GM18499 (cell line): ENCODE data around the gene FLT1.

ENCODE experiments used
- ATAC-seq: cut with Tn5 transposase; IDR thresholded peaks from one replicate; pipeline ENCODE4 v1.9.1; 2021; ENCODE audit warnings: moderate number of reproducible peaks; ENCODE audit not compliant: insufficient read depth, unreplicated experiment

FLT1 gene, protein sequence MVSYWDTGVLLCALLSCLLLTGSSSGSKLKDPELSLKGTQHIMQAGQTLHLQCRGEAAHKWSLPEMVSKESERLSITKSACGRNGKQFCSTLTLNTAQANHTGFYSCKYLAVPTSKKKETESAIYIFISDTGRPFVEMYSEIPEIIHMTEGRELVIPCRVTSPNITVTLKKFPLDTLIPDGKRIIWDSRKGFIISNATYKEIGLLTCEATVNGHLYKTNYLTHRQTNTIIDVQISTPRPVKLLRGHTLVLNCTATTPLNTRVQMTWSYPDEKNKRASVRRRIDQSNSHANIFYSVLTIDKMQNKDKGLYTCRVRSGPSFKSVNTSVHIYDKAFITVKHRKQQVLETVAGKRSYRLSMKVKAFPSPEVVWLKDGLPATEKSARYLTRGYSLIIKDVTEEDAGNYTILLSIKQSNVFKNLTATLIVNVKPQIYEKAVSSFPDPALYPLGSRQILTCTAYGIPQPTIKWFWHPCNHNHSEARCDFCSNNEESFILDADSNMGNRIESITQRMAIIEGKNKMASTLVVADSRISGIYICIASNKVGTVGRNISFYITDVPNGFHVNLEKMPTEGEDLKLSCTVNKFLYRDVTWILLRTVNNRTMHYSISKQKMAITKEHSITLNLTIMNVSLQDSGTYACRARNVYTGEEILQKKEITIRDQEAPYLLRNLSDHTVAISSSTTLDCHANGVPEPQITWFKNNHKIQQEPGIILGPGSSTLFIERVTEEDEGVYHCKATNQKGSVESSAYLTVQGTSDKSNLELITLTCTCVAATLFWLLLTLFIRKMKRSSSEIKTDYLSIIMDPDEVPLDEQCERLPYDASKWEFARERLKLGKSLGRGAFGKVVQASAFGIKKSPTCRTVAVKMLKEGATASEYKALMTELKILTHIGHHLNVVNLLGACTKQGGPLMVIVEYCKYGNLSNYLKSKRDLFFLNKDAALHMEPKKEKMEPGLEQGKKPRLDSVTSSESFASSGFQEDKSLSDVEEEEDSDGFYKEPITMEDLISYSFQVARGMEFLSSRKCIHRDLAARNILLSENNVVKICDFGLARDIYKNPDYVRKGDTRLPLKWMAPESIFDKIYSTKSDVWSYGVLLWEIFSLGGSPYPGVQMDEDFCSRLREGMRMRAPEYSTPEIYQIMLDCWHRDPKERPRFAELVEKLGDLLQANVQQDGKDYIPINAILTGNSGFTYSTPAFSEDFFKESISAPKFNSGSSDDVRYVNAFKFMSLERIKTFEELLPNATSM (N-terminal part only)

DNA sequence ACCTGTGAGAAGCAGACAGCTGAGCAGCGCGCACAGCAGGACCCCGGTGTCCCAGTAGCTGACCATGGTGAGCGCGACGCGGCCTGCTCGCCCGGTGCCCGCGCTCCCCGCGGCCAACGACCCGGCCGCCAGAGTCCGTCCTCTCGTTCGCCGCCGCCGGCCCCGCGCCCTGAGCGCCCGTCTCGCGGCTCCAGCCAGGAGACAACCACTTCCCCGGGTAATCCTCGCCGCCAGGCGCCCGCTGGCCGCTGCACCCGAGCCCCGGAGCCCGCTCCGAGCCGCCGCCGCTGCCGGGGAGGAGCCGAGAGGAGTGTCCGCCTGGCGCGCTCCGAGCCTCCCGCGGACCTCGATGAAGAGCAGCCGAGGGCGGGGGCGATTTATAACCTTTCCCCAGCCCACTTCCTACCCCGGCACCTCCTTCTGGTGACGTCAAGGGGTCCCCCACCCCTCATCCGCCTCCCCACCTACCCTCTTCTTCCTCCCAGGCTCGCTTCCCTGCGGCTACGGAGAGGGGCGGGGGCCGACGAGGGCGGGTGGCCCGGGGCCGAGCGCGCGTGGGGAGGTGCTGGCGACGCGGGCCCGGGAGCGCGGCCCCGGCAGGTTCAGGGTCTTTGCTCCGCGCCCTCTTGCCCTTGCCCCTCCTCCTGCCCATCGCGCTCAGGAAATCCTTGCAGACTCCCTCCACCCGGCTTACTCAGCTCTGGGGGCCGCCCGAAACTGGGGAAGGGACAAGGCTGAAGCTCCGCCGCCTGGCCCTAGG lies at the start of gene FLT1:
Gene FLT1, minus strand, starts transcription at position 351 of the 760 bp plus-strand sequence. Its CDS starts 285 bp downstream, at position 66.
- ATAC-seq: no peak

DNA sequence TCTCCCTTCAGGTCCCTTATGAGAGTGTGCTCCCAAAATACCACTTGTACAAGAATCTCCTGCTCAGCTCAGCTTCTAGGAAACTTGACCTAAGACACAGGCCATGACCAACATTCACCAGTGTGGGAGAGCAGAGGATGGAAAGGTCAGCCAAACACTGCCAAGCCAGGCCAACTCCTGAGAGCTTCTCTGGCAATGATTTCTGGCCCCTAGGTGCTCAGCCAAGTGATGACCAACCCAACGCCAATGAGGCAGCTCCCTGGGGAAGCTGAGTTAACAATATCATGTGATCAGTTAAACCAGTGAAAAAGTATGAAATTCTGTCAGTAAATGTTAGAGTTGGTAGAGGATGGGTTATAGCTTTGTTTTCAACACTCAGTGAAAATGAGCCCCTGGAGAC lies 49.1 kb upstream of the FLT1 start:
- no peak for ATAC-seq

DNA sequence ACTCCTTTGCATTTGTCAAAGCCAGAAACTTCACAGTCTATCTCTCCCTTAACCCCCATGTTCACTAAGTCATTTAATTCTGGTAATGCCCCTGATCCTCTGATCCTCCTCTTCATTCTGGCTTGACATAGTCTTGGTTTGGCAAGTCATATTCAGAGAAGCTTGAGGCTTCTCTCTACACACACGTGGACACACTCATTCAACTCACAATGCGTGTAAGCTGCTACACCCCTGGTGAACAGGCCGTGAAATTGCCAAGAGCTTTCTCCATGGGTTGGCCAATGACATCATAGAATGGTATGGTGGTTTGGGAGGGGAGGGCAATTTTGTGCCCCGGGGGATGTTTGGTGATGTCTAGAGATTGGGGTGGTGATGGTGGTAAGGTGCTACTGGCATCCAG lies 47.9 kb upstream of the FLT1 start:
- no peak for ATAC-seq

DNA sequence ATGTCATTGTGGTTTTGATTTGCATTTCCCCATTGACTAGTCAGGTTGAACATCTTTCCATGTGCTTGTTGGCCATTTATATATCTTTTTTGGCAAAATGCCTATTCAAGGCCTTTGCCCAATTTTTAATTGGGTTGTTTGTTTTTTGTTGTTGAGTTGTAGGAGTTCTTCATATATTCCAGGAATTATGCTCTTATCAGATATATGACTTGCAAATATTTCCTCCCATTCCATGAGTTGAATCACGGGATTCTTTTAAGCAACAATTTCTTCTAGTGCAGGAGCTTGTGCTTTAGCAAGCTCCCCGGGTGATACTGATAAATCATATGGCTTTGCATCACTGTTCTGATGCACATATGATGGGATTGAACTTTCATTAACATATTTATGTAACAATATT lies 47.0 kb upstream of the FLT1 start:
- no peak for ATAC-seq

DNA sequence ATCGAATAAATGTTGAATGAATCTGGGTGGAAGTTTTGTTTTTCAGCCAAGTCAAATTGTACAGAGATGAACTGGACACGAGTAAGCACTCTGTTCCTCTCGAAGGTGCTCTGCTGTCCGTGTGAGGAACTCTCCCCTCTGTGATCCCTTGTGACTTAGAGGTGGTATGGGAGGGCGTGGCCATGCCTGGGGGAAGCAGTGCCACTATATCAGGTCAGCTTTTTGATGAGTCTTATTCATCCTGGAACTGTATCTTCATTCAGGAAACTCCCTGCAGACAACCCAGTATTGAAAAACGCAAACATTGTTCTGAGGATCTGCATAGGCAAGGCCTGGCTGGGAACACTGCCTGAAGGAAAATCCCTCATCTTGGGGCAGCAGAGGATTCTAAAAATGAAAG lies 45.7 kb upstream of the FLT1 start:
- no peak for ATAC-seq

DNA sequence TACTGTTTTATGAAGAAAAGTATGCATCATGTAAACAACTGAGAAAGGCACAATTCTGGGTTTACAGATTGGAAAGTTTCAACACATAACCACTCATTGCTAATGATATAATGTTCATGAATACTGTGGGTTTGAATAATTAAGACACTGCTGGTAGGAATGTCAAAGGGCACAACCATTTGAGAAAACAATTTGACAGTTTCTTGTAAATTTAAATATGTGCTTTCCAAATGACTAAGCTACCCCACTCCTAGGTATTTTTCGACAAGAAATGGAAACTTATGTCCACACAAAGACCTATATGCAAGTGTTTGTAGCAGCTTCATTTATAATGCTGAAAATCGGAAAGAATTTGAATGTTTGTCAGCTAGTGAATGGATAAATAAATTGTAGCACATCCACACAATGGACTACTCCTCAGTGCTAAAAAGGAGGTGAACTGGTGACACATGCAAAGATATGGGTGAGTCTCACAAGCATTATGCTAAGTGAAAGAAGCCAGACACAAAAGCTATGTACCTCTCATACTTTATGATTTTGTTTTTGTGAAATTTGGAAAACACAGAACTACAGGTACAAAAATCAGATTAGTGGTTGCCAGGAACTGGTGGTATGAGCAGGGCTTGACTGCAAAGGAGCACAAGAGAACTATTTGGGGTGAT lies 44.8 kb upstream of the FLT1 start:
- ATAC-seq: no peak

DNA sequence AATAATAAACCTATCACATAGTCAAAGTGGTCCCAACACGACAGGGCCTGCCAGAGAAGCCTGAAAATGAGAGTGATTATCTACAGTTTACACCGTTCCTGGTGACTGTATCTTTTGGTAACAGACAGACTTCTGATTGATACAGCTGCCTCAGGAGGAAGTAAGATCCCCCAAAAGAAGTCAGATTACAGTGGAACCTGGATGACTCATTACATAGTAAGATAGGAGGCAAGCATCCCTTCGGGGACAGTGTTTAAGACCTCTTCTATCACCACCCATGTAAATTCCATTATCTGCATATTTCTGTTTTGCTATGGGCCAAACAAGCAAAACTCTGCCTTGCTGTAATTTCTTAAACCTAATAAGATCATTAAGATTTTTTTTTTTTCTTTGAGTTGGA lies 44.0 kb upstream of the FLT1 start:
- ATAC-seq: no peak

DNA sequence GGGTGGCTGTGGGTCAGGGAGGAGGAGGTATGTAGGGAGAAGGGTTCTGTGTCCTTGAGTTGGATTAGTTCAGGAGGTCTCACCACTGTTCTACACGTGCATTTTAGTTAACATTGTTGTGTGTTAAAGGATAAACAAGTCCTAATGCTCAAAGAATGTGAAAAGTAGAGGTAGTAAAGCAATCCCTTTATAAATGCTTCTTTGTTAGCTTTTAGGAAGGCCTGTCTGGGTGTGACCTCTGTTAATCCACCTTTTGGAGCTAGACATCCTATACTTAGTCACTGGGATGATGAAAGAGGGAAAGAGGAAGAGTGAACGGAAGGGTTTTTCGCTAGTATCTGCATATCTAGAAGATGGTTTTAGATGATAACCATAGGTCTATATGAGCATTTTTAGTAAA lies 42.2 kb upstream of the FLT1 start:
- ATAC-seq: no peak

DNA sequence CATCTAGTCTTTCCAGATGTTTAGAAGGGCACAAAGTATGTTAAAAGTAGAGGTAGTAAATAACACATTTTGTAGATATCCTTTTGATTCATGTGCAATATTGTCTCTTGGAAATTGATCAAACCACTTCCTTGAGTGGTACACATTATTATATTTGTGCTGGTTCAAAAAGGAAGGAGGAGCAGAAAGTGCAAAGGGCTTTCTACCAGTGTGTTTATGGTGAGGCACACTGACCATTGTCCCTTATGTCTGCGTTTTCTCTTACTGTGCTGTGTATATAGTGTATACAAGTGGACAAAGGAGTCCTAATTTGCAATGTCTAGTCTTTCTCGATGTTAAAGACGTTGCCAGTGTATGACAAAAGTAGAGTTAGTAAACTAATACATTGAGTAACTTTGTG lies 41.4 kb upstream of the FLT1 start:
- no peak for ATAC-seq

DNA sequence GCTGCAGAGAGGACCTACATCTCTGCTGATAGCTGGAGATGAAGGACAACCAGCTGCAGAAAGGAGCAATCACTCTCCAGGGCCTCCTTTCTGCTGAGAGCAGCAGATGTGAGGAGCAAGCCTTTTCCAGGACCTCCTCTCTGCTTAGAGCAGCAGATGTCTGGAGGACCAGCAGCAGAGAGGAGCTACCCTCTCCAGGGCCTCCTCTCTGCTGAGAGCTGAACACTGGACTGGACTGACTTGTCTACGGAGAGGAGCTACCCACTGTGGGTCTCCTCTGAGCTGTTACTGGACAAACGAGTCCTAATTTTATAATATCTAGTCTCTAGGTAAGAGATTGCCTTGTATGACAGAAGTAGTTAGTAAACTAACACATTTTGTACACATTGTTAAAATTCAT lies 40.8 kb upstream of the FLT1 start:
- no peak for ATAC-seq

DNA sequence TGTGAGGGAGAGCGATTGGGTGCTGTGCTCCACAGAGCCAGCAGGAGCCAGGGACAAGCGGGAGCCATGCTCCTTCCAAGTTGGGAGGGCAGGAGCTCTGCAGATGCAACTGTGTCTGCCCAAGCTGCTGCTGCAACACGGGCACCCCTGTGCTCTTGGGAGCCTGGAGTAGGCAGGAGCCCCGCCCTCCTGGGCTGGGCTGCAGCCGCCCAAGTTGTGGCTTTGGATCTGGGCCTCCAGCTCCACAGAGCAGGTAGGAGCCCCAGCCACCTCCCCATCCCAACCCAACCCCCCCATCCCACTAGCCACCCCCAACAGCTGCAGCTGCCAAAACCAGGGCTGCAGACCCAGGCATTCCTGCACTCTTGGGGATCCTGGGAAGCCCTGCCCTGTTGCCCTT lies 39.9 kb upstream of the FLT1 start:
- ATAC-seq: no peak

DNA sequence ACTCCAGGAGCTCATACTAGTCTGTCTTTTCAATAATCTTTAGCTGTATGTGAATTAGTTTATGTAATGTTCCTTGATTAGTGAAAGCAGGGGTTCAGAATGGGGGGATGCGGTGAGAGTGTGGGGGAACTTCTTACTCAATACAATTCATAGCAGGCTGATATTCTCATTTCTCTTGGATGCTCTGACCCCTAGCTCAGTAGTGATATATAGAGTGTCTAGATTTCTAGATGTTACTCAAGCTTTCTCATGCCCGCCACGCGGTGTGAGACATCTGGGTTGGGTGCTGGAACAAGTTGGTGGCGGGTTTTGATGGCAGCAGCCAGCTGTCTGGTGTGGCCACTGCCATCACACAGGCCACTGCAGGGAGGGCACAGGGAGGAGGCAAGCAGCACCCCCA lies 39.3 kb upstream of the FLT1 start:
- no peak for ATAC-seq

DNA sequence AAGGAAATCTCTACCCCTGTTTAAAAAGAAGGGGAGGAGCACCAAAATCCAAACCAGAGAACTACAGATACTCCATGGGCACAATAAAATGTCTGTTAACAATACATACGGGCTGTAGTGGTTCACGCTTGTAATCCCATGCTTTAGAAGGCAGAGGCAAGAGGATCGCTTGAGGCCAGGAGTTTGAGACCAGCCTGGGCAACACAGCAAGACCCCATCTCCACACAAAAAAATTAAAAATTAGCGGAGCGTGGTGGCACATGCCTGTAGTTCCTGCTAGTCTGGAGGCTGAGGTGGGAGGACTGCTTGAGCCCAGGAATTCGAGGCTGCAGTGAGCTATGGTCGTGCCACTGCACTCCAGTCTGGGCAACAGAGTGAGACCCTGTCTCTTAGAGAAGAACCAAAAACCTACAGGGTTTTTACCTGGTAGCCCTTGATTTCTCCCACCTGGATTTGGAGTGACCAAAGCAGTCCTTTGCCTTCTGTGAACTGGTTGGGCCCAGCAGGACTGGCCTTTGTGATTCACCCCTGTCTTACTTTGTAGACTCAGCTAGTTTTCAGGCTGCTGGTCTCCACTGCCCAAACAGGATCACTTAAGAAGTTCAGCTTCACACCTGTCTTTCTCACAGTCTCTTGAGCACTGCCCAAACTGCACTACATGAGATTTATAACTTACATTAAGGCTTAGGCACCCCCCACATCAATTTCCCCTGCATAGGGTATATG lies 38.7 kb upstream of the FLT1 start:
- ATAC-seq: no peak

DNA sequence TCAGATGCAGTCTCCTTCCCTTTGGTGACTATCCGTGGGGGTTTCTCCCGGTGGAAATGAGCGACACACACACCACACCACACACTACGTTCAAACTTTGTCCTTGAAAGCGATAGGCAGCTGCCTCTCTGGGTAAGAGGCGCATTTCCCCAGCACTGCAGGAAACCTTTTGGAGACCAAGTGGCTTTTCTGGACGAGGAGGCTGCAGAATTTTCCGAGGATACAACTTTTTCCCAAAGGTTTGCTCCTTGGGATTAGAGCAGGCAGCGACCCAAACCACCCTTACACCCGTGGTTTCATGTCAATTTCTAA lies 38.2 kb upstream of the FLT1 start:
- no peak for ATAC-seq

DNA sequence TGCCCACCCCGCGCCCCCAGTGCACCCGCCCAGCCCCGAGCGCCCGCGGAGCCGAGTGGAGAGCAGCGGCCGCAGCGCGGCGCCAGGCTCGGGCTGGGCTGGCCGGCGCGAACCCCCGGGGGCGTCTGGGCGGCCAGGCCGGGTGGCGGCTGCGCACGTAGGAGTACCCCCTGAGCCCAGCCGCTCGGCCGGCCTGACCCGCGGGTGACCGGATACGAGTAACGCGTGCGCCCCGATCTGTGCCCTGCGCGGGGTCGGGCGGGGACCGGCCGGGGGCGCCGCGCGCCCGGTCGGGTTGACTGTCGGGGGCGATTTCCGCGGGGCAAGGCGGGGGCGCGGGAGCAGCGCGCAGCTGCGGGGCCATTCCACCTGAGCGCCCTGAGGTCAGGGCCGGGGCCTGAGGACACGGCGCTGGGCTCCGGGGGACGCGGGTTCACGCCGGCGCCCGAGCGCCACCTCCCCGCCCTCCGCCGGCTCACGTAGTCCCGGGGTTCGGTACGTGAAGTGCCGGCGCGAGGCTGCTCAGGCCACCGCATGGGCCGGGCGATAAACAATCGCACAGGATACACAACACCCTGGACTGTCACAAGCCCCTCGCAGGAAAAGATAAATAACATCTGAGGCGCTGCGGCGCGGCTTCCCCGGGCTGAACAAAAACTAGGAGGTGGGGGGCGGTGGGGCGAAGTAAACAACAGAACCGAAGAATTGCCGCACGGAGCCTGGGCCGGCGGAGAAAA lies 37.6 kb upstream of the FLT1 start:
- ATAC-seq: no peak

DNA sequence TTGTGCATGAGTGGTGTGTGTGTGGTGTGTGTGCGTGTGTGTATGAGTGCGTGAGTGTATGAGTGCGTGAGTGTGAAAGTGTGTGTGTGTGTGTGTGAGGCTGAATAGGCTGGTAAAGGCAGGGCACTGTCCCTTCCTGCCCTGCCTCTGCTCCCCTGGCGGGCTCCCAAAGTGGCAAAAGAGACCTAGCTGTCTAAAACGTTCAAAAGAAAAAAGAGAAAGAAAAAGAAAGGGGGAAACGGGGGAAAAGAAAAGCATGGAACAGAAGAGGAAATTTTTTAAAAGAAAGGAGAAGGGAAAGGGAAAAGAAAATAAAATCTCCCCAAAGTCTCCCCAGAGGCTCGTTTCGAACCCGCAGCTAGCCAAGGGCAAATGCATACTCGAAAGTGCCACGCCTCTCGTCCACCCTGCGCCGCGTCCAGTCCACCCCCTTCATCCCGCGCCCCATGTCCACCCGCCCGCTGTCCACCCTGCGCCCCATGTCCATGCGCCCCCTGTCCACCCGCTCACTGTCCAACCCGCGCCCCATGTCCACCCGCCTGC lies 37.0 kb upstream of the FLT1 start:
- ATAC-seq: no peak

DNA sequence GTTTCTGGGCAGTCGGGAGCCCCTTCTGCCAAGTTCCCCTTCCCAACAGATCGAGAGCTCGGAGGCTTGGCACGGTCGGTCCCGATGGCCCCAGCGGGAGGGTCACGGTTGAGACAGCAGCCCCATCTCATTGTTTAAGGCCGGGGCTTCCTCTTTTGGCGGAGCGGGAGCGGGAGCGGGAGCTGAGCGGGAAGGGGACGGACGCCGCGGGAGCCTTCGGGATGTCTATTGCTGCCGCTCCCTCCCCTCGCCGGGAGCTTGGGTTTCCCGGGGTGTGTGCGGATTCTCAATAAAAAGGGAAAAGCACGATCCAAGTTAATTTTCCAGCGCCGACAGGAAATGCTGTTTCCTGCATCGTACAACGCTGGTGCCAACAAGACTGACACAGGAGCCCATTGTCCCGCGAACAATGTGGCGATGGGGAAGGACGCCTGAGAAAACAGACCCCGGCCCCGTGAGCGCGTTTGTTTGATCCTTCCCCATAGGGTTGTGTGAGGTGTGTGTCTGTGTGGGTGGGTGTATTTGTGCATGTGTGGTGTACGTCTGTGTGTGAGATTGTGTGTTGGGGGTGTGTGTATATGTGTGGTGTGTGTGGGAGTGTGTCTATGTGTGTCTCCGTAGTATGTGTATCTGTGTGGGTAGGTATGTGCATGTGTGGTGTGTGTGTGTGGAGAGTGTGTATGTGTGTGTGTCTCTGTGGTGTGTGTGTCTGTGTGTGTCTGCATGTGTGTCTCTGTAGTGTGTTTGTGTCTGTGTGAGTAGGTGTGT lies 36.3 kb upstream of the FLT1 start:
- no peak for ATAC-seq

DNA sequence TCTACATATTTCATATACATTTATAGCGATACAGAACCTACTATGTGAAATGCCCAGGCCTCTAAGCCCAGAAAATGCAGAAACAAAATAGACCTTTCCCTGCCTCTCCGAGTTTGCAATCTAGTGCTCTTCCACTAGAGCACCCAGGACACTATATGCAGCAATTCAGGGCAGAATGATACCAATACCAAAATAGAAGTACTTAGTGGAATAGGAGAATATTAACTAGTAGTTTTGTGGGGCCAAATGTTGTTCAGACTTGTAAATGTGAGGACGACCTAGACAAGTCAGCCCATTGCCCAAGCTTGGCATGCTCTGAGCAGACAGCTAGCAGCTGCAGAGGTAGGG lies 35.8 kb upstream of the FLT1 start:
- ATAC-seq: no peak
